ENCODE measurements around the gene TLR6.
"Not testable (repeated sequence)": the region's sequence is repeated elsewhere in the genome, so short reads cannot be mapped to it uniquely, and the experiment has no call there.

The TLR6 gene

GRCh38 chr4:38785041-38785790 is 71.4 kb downstream of the TLR6 start:
- DNase-seq: no peak

GRCh38 chr4:38784141-38784540 is 72.5 kb downstream of the TLR6 start:
- no peak for DNase-seq

GRCh38 chr4:38783109-38783460 is 73.5 kb downstream of the TLR6 start:
- DNase-seq: no peak

GRCh38 chr4:38782452-38783108 is 74.0 kb downstream of the TLR6 start, which contains the start of gene TLR10:
Gene TLR10 (minus strand): TSS chr4:38782990. CDS start chr4:38775590, 7,400 bp downstream.
- DNase-seq: peak; percentile 44

- DNase-seq: no peak
Measured at GRCh38 chr4:38781854-38782261, 74.8 kb downstream of the TLR6 start.

- no peak for DNase-seq
Measured at GRCh38 chr4:38780833-38781484, 75.7 kb downstream of the TLR6 start.

GRCh38 chr4:38779790-38780189 is 76.8 kb downstream of the TLR6 start:
- no peak for DNase-seq

- not testable (repeated sequence) for DNase-seq
Measured at GRCh38 chr4:38777925-38778324, 78.7 kb downstream of the TLR6 start.

GRCh38 chr4:38775326-38775725 is 81.3 kb downstream of the TLR6 start:
- no peak for DNase-seq

- DNase-seq: peak; percentile 36
Measured at GRCh38 chr4:38774181-38774955, 82.2 kb downstream of the TLR6 start.

Measured in fibroblast of upper back skin (primary cell).